GM15510 (cell line): Measurements from ENCODE around the gene BICDL2.

ENCODE experiments used
- POLR2A ChIP-seq: IDR thresholded peaks from 3 replicates; pipeline ENCODE4 v1.6.1; 2011; ENCODE audit warnings: borderline replicate concordance; ENCODE audit not compliant: insufficient read length; ENCODE audit errors: extremely low read depth

Gene BICDL2

GRCh38 chr16:3050487-3050886 is 13.7 kb upstream of the BICDL2 start:
- TF ChIP-seq POLR2A, result no peak

GRCh38 chr16:3049921-3050481 is 13.3 kb upstream of the BICDL2 start:
- no peak for TF ChIP-seq POLR2A

GRCh38 chr16:3047387-3047720 is 10.6 kb upstream of the BICDL2 start:
- no peak for TF ChIP-seq POLR2A

GRCh38 chr16:3046641-3047386 is 10.1 kb upstream of the BICDL2 start:
- TF ChIP-seq POLR2A, result no peak

- no peak for TF ChIP-seq POLR2A
These were observed 9.3 kb upstream of the BICDL2 start, which contains the start of gene MMP25 for GRCh38 chr16:3045758-3046640. Gene MMP25 (plus strand): TSS chr16:3046561. CDS start chr16:3046918, 357 bp downstream.

- no peak for TF ChIP-seq POLR2A
These were observed 8.0 kb upstream of the BICDL2 start for GRCh38 chr16:3044708-3045107.

- TF ChIP-seq POLR2A, result no peak
These were observed 5.6 kb upstream of the BICDL2 start for GRCh38 chr16:3042376-3042775.

GRCh38 chr16:3038896-3039295 is 2.2 kb upstream of the BICDL2 start:
- TF ChIP-seq POLR2A, result no peak

- no peak for TF ChIP-seq POLR2A
These were observed 1.5 kb upstream of the BICDL2 start for GRCh38 chr16:3038256-3038655.

GRCh38 chr16:3035972-3036725 is 595 bp downstream of the BICDL2 start:
- no peak for TF ChIP-seq POLR2A

- no peak for TF ChIP-seq POLR2A
These were observed 1.3 kb downstream of the BICDL2 start for GRCh38 chr16:3035289-3035971.

- TF ChIP-seq POLR2A, result no peak
These were observed 4.1 kb downstream of the BICDL2 start for GRCh38 chr16:3032624-3033023.

GRCh38 chr16:3030222-3031212 is 6.2 kb downstream of the BICDL2 start:
- no peak for TF ChIP-seq POLR2A
